Stimulated activated naive CD8-positive, alpha-beta T cell treated with anti-CD3 and anti-CD28 coated beads, Interleukin-15, Interleukin-2, amounts not matched to agents 100 ng/mL and 50 ng/mL, for 24 hours (primary cell): ENCODE results near the gene ARHGAP28.

Experiments
- H3K27ac Mint-ChIP-seq: one replicate; pipeline ENCODE4 v1.8.0; 2021; ENCODE audit warnings: mild to moderate bottlenecking, mixed read lengths
- H3K27me3 Mint-ChIP-seq: one replicate; pipeline ENCODE4 v1.8.0; 2021; ENCODE audit warnings: mixed read lengths
- H3K36me3 Mint-ChIP-seq: one replicate; pipeline ENCODE4 v1.8.0; 2021; ENCODE audit warnings: low read depth, mixed read lengths
- H3K4me1 Mint-ChIP-seq: one replicate; pipeline ENCODE4 v1.8.0; 2021; ENCODE audit warnings: low read depth, mixed read lengths
- H3K4me3 Mint-ChIP-seq: one replicate; pipeline ENCODE4 v1.8.0; 2021; ENCODE audit warnings: mild to moderate bottlenecking, mixed read lengths
- H3K9me3 Mint-ChIP-seq: one replicate; pipeline ENCODE4 v1.8.0; 2021; ENCODE audit warnings: mixed read lengths

ARHGAP28 gene

DNA sequence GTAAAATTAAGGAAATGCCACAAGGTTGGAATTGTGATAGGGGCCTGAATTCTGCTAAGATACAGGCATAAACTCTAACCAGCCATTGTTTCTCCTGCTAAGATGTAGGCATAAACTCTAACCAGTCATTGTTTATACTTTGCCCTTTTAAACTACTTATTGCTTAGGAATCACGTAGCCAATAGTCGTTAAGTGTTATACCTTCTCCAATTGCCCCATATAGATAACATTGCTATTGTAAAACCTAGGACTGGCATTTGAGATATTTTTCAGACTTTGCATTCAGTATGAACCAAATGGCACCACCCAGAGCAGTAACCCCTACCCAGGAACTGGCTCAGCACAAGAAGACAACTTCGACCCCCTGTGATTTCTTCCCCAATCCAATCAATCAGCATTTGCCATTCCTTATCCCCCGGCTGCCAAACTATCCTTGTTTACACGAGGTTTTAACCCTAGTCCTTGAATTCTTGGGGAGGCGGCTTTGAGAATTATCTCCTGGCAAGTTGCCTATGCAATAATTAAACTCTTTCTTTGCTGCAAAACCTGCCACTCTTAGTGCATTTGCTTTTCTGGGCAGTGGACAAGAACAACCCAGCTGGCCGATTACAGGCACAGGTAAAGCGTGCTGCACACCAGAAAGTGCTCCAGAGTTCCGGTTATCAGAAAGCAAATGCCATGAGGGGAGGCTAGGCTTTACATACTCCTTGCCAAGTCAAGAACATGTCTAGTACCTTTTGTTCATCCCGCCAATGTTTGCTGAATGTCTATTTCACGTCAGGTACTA lies 220.5 kb downstream of the ARHGAP28 start:
- Mint-ChIP-seq H3K36me3 (no peaks in the 10 kb centered on the region), H3K4me1 (no peaks in the 10 kb centered on the region), H3K9me3 (no peaks in the 10 kb centered on the region), H3K27ac (no peak overlapping the region), H3K27me3 (no peaks in the 10 kb centered on the region), H3K4me3 (no peak overlapping the region)

DNA sequence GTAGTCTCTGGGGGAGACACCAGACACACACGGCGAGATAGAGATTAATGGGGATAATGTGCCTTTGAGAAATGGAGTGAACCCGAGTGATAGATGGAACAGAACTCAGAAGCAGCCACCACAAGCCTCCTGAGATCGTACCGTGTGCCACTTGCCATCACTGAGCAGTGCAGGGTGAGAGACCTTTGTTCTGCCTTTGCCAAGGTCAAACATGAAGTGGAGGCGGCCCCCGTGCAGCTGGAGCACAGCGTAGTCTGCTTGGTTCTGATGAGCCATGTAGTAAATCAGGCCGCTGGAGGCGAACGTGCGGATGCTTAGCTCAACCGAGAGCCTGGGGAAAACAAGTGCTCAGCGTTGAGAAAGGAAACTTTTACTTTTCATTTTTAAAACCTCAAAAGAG lies 221.1 kb downstream of the ARHGAP28 start:
- no peaks in the 10 kb centered on the region for H3K9me3 Mint-ChIP-seq
- H3K4me3 Mint-ChIP-seq: no peak overlapping the region
- H3K27me3 Mint-ChIP-seq: no peaks in the 10 kb centered on the region
- H3K4me1 Mint-ChIP-seq: no peaks in the 10 kb centered on the region
- H3K27ac Mint-ChIP-seq: no peak overlapping the region
- no peaks in the 10 kb centered on the region for H3K36me3 Mint-ChIP-seq

DNA sequence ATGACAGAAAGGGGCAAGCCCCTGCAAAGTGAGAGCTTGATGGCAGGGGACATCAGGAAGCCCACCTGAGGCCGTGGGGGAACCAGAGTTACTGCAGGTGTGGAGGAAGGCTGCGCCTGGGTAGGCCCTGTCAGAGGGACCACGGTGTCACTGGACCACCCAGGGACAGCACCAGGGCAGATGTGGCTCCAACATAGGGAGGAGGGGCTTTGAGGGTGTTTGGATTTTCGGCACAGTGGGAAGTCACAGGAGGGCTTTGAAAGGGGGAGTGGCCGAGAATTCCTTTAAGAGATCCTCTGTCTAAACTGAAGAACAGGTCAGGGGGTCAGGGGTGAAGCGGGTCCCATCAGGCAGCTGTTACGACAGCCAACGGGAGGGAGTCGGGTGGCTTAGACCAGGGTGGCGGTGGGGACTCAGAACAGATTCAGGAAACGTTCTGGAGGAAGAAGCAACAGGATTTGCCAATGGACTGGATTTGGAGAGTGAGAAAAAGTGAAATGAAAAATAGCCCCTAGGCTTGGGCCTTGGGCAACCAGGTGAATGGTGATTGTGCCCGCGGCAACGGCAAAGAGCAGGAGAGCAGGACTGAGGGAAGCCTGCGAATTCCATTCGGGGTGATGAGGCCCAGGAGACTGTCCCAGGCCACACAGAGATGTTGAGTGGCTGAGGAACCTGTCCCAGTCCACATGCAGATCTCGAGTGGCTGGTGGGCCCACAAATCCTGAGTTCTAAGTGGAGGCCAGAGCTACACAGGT lies 222.0 kb downstream of the ARHGAP28 start:
- H3K4me3 Mint-ChIP-seq: no peak overlapping the region
- H3K27me3 Mint-ChIP-seq: no peaks in the 10 kb centered on the region
- no peaks in the 10 kb centered on the region for H3K36me3 Mint-ChIP-seq
- no peak overlapping the region for H3K27ac Mint-ChIP-seq
- H3K4me1 Mint-ChIP-seq: no peaks in the 10 kb centered on the region
- no peaks in the 10 kb centered on the region for H3K9me3 Mint-ChIP-seq

DNA sequence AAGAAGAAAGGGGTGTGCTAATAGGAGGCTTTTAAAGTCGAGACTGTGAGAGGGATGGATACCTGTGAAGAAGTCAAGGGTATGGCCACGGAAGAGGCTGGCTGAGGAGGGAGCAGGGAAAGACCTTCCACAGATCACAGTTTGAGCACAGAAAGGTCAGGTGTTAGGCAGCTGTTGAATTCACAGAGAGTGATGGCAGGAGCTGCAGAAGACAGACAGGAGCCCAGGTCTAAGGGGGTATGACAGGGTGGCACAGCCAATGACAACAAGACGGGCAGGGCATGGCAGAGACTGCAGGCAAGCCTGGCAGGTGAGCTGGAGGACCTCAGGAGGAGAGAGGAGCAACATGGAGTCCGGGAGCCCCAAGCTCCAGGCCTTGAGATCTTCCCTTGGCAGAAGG lies 225.0 kb downstream of the ARHGAP28 start:
- Mint-ChIP-seq H3K9me3 (no peaks in the 10 kb centered on the region), H3K4me1 (no peaks in the 10 kb centered on the region), H3K27ac (no peak overlapping the region), H3K27me3 (no peaks in the 10 kb centered on the region), H3K4me3 (no peak overlapping the region), H3K36me3 (no peaks in the 10 kb centered on the region)

- H3K27ac Mint-ChIP-seq: no peak overlapping the region
- no peaks in the 10 kb centered on the region for H3K4me1 Mint-ChIP-seq
- peaks cover 4% of the 10 kb centered on the region for H3K9me3 Mint-ChIP-seq
- no peaks in the 10 kb centered on the region for H3K36me3 Mint-ChIP-seq
- no peak overlapping the region for H3K4me3 Mint-ChIP-seq
- no peaks in the 10 kb centered on the region for H3K27me3 Mint-ChIP-seq
These were observed 225.8 kb downstream of the ARHGAP28 start for GRCh38 chr18:6955304-6955703.

- H3K9me3 Mint-ChIP-seq: peaks cover 6% of the 10 kb centered on the region
- no peaks in the 10 kb centered on the region for H3K4me1 Mint-ChIP-seq
- no peaks in the 10 kb centered on the region for H3K27me3 Mint-ChIP-seq
- no peak overlapping the region for H3K4me3 Mint-ChIP-seq
- H3K27ac Mint-ChIP-seq: no peak overlapping the region
- H3K36me3 Mint-ChIP-seq: no peaks in the 10 kb centered on the region
These were observed 227.0 kb downstream of the ARHGAP28 start for GRCh38 chr18:6956495-6956894.

DNA sequence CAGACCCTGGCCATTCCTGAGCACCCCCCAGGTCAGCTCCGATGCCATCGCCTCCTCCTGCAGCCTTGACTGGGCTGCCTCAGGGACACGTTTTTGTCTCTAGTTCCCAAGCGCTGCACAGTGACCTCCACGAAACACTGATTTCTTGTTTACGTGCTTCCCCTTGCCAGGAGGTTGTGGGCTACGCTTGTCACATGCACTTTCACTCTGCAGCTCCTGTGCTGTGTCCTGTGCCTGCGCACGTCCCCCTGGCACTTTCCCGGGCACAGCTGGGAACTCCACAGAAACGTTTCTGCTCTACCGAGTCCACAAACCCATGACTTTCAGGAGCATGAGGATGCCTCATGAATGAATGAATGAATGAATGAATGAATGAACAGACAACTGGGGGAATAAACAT lies 227.5 kb downstream of the ARHGAP28 start:
- H3K4me1 Mint-ChIP-seq: no peaks in the 10 kb centered on the region
- peaks cover 6% of the 10 kb centered on the region for H3K9me3 Mint-ChIP-seq

GRCh38 chr18:6959110-6959509 lies 229.6 kb downstream of the ARHGAP28 start:
- Mint-ChIP-seq H3K9me3 (peaks cover 6% of the 10 kb centered on the region), H3K36me3 (no peaks in the 10 kb centered on the region), H3K27ac (no peak overlapping the region), H3K4me3 (no peak overlapping the region), H3K4me1 (no peaks in the 10 kb centered on the region), H3K27me3 (no peaks in the 10 kb centered on the region)

More for the DNA sequence above, 227.5 kb downstream of the ARHGAP28 start:
- H3K36me3 Mint-ChIP-seq: no peaks in the 10 kb centered on the region
- no peak overlapping the region for H3K4me3 Mint-ChIP-seq
- no peaks in the 10 kb centered on the region for H3K27me3 Mint-ChIP-seq
- H3K27ac Mint-ChIP-seq: no peak overlapping the region

GRCh38 chr18:6960124-6960523 lies 230.6 kb downstream of the ARHGAP28 start:
- Mint-ChIP-seq H3K4me1 (no peaks in the 10 kb centered on the region), H3K4me3 (no peak overlapping the region), H3K27me3 (no peaks in the 10 kb centered on the region), H3K36me3 (no peaks in the 10 kb centered on the region), H3K27ac (no peak overlapping the region), H3K9me3 (peaks cover 6% of the 10 kb centered on the region)

- H3K27ac Mint-ChIP-seq: no peak overlapping the region
These were observed 231.1 kb downstream of the ARHGAP28 start for GRCh38 chr18:6960656-6961055.

DNA sequence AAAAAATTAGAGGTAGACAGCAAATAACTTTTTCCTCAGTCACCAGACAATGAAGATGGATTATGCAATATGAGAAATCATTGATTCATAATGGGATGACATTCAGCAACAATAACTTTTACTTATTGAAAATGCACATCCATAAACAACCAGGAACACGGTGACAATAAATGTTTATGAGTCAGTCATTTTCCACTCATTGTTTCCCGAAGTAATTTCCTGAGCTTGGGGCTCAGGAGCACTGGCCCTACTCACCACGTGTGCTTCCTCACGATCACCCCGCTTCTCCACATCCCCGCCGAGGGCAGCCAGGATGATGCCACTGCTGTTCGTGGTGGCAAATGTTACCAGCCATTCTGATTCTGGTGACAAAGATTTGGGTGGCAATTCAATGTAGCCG lies 231.8 kb downstream of the ARHGAP28 start:
- Mint-ChIP-seq H3K36me3 (no peaks in the 10 kb centered on the region), H3K27ac (no peak overlapping the region), H3K9me3 (peaks cover 6% of the 10 kb centered on the region), H3K4me3 (no peak overlapping the region), H3K4me1 (no peaks in the 10 kb centered on the region), H3K27me3 (no peaks in the 10 kb centered on the region)

More at GRCh38 chr18:6960656-6961055, 231.1 kb downstream of the ARHGAP28 start:
- Mint-ChIP-seq H3K36me3 (no peaks in the 10 kb centered on the region), H3K9me3 (peaks cover 6% of the 10 kb centered on the region), H3K27me3 (no peaks in the 10 kb centered on the region), H3K4me1 (no peaks in the 10 kb centered on the region), H3K4me3 (no peak overlapping the region)

- Mint-ChIP-seq H3K36me3 (no peaks in the 10 kb centered on the region), H3K27ac (no peak overlapping the region), H3K4me1 (no peaks in the 10 kb centered on the region), H3K9me3 (peaks cover 6% of the 10 kb centered on the region), H3K27me3 (no peaks in the 10 kb centered on the region), H3K4me3 (no peak overlapping the region)
These were observed 233.3 kb downstream of the ARHGAP28 start for GRCh38 chr18:6962571-6963451.

DNA sequence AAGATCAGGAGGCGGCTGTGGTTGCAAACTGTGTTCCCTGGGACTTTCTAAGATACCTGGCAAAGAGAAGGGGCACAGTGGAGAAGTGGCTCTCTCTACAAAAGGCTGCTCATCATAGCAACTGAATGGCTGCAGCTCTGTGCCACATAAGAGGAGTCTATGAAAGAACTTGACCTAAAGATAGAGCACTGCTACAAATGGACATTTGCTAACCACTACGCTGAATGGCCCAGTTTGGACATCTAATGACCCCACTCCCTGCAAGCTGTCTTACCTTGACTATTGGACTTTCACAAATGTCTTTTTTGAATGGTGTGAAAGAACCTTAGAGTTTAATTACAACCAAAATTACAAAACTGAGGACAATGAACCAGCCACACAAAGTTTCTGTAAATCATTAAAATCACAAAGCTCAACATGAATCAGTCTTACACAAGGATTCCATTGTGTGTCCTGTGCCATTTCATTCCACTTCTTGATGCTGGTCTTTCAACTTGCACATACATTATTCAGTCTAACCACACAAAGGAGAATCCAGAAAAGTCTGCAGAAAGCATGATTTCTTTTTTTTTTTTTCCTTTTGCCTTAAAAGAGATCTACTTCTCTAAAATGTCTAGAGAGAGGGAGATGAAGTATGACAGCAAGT lies 234.1 kb downstream of the ARHGAP28 start:
- no peaks in the 10 kb centered on the region for H3K4me1 Mint-ChIP-seq
- peaks cover 6% of the 10 kb centered on the region for H3K9me3 Mint-ChIP-seq
- no peak overlapping the region for H3K27ac Mint-ChIP-seq
- H3K36me3 Mint-ChIP-seq: no peaks in the 10 kb centered on the region
- no peak overlapping the region for H3K4me3 Mint-ChIP-seq
- H3K27me3 Mint-ChIP-seq: no peaks in the 10 kb centered on the region
